ENCODE results near the gene CDX2.
A peak's percentile ranks its signal among the peaks of the same experiment; 100 is the strongest.

CDX2 gene

GRCh38 chr13:27927444-27928352 is 41.4 kb downstream of the CDX2 start:
- no peak overlapping the region for H3K4me3 ChIP-seq (ENCODE audit: low read length in 2 of 2)
- peaks cover 7% of the 10 kb centered on the region for H3K4me1 ChIP-seq (ENCODE audit: control insufficient read depth, insufficient read depth, low read length)
- no peaks in the 10 kb centered on the region for H3K9me3 ChIP-seq (ENCODE audit: control insufficient read depth in 2 of 2, low read length in 2 of 2)
- no peak overlapping the region for H3K27ac ChIP-seq (ENCODE audit: low read length)
- H3K9ac ChIP-seq (ENCODE audit: low read length in 2 of 2), result no peak overlapping the region
- H3K27me3 ChIP-seq (ENCODE audit: control insufficient read depth in 1 of 2, insufficient read depth in 2 of 2, low read length in 2 of 2), result peaks cover 63 to 74% of the 10 kb centered on the region in 2 donors
- H3K36me3 ChIP-seq (ENCODE audit: control insufficient read depth in 2 of 2, insufficient read depth in 2 of 2, low read length in 2 of 2), result no peaks in the 10 kb centered on the region

- Histone ChIP-seq H3K4me3 (ENCODE audit: low read length in 2 of 2) (no peak overlapping the region), H3K9ac (ENCODE audit: low read length in 2 of 2) (no peak overlapping the region), H3K9me3 (ENCODE audit: control insufficient read depth in 2 of 2, low read length in 2 of 2) (no peaks in the 10 kb centered on the region), H3K4me1 (ENCODE audit: control insufficient read depth, insufficient read depth, low read length) (peaks cover 10% of the 10 kb centered on the region), H3K36me3 (ENCODE audit: control insufficient read depth in 2 of 2, insufficient read depth in 2 of 2, low read length in 2 of 2) (no peaks in the 10 kb centered on the region), H3K27ac (ENCODE audit: low read length) (no peak overlapping the region), H3K27me3 (ENCODE audit: control insufficient read depth in 1 of 2, insufficient read depth in 2 of 2, low read length in 2 of 2) (peaks cover 71 to 83% of the 10 kb centered on the region in 2 donors)
Measured at GRCh38 chr13:27926644-27927434, 42.3 kb downstream of the CDX2 start.

- no peaks in the 10 kb centered on the region for H3K36me3 ChIP-seq (ENCODE audit: control insufficient read depth in 2 of 2, insufficient read depth in 2 of 2, low read length in 2 of 2)
- H3K4me1 ChIP-seq (ENCODE audit: control insufficient read depth, insufficient read depth, low read length), result peaks cover 25% of the 10 kb centered on the region
- no peak overlapping the region for H3K9ac ChIP-seq (ENCODE audit: low read length in 2 of 2)
- no peaks in the 10 kb centered on the region for H3K9me3 ChIP-seq (ENCODE audit: control insufficient read depth in 2 of 2, low read length in 2 of 2)
- peaks cover 81 to 93% of the 10 kb centered on the region in 2 donors for H3K27me3 ChIP-seq (ENCODE audit: control insufficient read depth in 1 of 2, insufficient read depth in 2 of 2, low read length in 2 of 2)
- H3K27ac ChIP-seq (ENCODE audit: low read length), result no peak overlapping the region
- no peak overlapping the region for H3K4me3 ChIP-seq (ENCODE audit: low read length in 2 of 2)
Measured at GRCh38 chr13:27925220-27925991, 43.7 kb downstream of the CDX2 start.

- H3K9ac ChIP-seq (ENCODE audit: low read length in 2 of 2), result no peak overlapping the region
- H3K27ac ChIP-seq (ENCODE audit: low read length), result no peak overlapping the region
- H3K36me3 ChIP-seq (ENCODE audit: control insufficient read depth in 2 of 2, insufficient read depth in 2 of 2, low read length in 2 of 2), result no peaks in the 10 kb centered on the region
- H3K4me3 ChIP-seq (ENCODE audit: low read length in 2 of 2), result no peak overlapping the region
- no peaks in the 10 kb centered on the region for H3K9me3 ChIP-seq (ENCODE audit: control insufficient read depth in 2 of 2, low read length in 2 of 2)
- peaks cover 32% of the 10 kb centered on the region for H3K4me1 ChIP-seq (ENCODE audit: control insufficient read depth, insufficient read depth, low read length)
- H3K27me3 ChIP-seq (ENCODE audit: control insufficient read depth in 1 of 2, insufficient read depth in 2 of 2, low read length in 2 of 2), result peaks cover 74 to 94% of the 10 kb centered on the region in 2 donors
Measured at GRCh38 chr13:27924529-27925141, 44.5 kb downstream of the CDX2 start.

DNA sequence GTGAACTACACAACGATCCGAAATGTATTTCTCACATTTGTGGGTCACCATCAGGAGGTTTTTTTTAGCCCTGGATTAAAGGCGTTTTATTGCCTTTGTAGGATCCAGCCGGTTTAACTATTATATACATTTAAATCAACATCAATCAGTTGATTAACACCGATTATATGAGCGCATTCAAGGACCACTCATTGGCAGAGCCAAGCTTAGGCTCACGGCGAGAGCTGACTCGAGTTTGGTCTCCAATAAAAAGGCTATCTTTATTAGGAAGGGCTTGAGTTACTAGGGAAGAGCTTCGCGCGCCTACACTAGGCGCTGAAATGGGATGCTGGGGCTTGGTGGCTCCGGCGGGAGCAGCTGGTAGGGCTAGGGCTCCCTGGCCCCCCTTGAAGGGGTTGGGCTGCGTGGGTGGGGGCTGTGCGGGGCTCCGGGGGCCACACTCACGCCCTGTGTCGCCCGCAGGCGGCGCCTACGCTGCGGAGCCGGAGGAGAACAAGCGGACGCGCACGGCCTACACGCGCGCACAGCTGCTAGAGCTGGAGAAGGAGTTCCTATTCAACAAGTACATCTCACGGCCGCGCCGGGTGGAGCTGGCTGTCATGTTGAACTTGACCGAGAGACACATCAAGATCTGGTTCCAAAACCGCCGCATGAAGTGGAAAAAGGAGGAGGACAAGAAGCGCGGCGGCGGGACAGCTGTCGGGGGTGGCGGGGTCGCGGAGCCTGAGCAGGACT is 45.2 kb downstream of the CDX2 start:
- H3K27ac ChIP-seq (ENCODE audit: low read length), result no peak overlapping the region
- no peaks in the 10 kb centered on the region for H3K9me3 ChIP-seq (ENCODE audit: control insufficient read depth in 2 of 2, low read length in 2 of 2)
- H3K4me3 ChIP-seq (ENCODE audit: low read length in 2 of 2), result no peak overlapping the region
- no peaks in the 10 kb centered on the region for H3K36me3 ChIP-seq (ENCODE audit: control insufficient read depth in 2 of 2, insufficient read depth in 2 of 2, low read length in 2 of 2)
- H3K27me3 ChIP-seq (ENCODE audit: control insufficient read depth in 1 of 2, insufficient read depth in 2 of 2, low read length in 2 of 2), result peaks cover 72 to 93% of the 10 kb centered on the region in 2 donors
- no peak overlapping the region for H3K9ac ChIP-seq (ENCODE audit: low read length in 2 of 2)
- peaks cover 33% of the 10 kb centered on the region for H3K4me1 ChIP-seq (ENCODE audit: control insufficient read depth, insufficient read depth, low read length)

DNA sequence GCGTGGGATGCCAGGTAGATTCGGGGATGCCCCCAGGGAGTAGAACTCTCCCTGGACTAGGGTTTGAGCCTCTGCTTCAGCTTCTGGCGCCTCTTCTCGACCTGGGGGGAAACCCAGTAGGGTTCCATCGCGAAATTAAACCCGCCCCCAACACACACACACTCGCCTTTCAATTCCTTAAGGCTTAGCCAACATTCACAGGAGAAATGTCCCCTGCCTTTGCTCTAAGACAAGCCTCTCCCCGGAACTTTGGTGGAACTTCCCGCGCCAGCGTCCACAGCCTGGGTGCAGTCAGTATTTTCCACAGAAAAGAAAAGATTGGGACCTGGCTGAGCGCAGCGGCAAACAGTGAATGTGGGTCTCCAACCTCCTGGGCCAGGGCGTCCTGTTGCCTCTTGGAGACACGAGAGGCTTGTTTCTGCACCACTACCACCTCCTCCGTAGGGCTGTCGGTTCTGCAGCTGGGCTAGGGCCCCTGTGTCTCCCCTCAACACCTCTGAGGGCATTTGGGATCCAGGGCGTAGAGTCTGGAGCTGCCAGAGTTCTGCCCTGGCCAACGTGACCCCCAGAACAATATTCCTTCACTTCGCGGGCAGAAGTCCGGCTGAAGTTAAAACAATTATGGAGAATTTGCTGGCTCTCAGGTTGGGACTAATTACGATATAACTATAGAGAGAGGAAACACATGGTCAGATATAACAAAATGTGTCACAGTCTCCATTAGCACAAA is 46.1 kb downstream of the CDX2 start:
- no peaks in the 10 kb centered on the region for H3K36me3 ChIP-seq (ENCODE audit: control insufficient read depth in 2 of 2, insufficient read depth in 2 of 2, low read length in 2 of 2)
- no peak overlapping the region for H3K9ac ChIP-seq (ENCODE audit: low read length in 2 of 2)
- H3K4me3 ChIP-seq (ENCODE audit: low read length in 2 of 2), result no peak overlapping the region
- H3K27me3 ChIP-seq (ENCODE audit: control insufficient read depth in 1 of 2, insufficient read depth in 2 of 2, low read length in 2 of 2), result peaks cover 74 to 93% of the 10 kb centered on the region in 2 donors
- no peak overlapping the region for H3K27ac ChIP-seq (ENCODE audit: low read length)
- peaks cover 34% of the 10 kb centered on the region for H3K4me1 ChIP-seq (ENCODE audit: control insufficient read depth, insufficient read depth, low read length)
- no peaks in the 10 kb centered on the region for H3K9me3 ChIP-seq (ENCODE audit: control insufficient read depth in 2 of 2, low read length in 2 of 2)

GRCh38 chr13:27921961-27922882 is 46.9 kb downstream of the CDX2 start:
- H3K9ac ChIP-seq (ENCODE audit: low read length in 2 of 2), result no peak overlapping the region
- H3K4me3 ChIP-seq (ENCODE audit: low read length in 2 of 2), result no peak overlapping the region
- H3K36me3 ChIP-seq (ENCODE audit: control insufficient read depth in 2 of 2, insufficient read depth in 2 of 2, low read length in 2 of 2), result no peaks in the 10 kb centered on the region
- no peaks in the 10 kb centered on the region for H3K9me3 ChIP-seq (ENCODE audit: control insufficient read depth in 2 of 2, low read length in 2 of 2)
- H3K27me3 ChIP-seq (ENCODE audit: control insufficient read depth in 1 of 2, insufficient read depth in 2 of 2, low read length in 2 of 2), result peaks cover 76 to 93% of the 10 kb centered on the region in 2 donors
- peaks cover 38% of the 10 kb centered on the region for H3K4me1 ChIP-seq (ENCODE audit: control insufficient read depth, insufficient read depth, low read length)
- H3K27ac ChIP-seq (ENCODE audit: low read length), result no peak overlapping the region

- H3K4me3 ChIP-seq (ENCODE audit: low read length in 2 of 2), result peak overlapping the region; percentile 54 to 68
- H3K36me3 ChIP-seq (ENCODE audit: control insufficient read depth in 2 of 2, insufficient read depth in 2 of 2, low read length in 2 of 2), result no peaks in the 10 kb centered on the region
- H3K27me3 ChIP-seq (ENCODE audit: control insufficient read depth in 1 of 2, insufficient read depth in 2 of 2, low read length in 2 of 2), result peaks cover 73 to 93% of the 10 kb centered on the region in 2 donors
- H3K9ac ChIP-seq (ENCODE audit: low read length in 2 of 2), result no peak overlapping the region
- peaks cover 42% of the 10 kb centered on the region for H3K4me1 ChIP-seq (ENCODE audit: control insufficient read depth, insufficient read depth, low read length)
- no peaks in the 10 kb centered on the region for H3K9me3 ChIP-seq (ENCODE audit: control insufficient read depth in 2 of 2, low read length in 2 of 2)
- no peak overlapping the region for H3K27ac ChIP-seq (ENCODE audit: low read length)
Measured at GRCh38 chr13:27921421-27921960, 47.6 kb downstream of the CDX2 start.
